Neural cell (in vitro differentiated cells): ENCODE measurements around the gene ERGIC2. TPM values are rescaled to one million over a fixed set of nuclear protein-coding genes. Genes with fewer than 3 reads are reported as not detected.
"Not testable (repeated sequence)": the region's sequence is repeated elsewhere in the genome, so short reads cannot be mapped to it uniquely, and the experiment has no call there.

ENCODE experiments used
- H2AFZ ChIP-seq: fragments of 200-600, 300-800 bp; sonication (generic), shearing (Covaris generic); 2 replicates; pipeline ENCODE4 v1.6.0; 2014; ENCODE audit warnings: low read depth, mild to moderate bottlenecking, antibody characterized with exemption, low read length, moderate library complexity
- H3F3A ChIP-seq: fragments of 200-600 bp; shearing (Covaris generic); 2 replicates; pipeline ENCODE4 v1.6.1; 2016; ENCODE audit warnings: mild to moderate bottlenecking, moderate library complexity, mixed read lengths, antibody characterized with exemption, low read length; ENCODE audit not compliant: insufficient read depth, poor library complexity, severe bottlenecking
- H3K27ac ChIP-seq: fragments of 200-600, 300-800 bp; sonication (generic), shearing (Covaris generic); 2 replicates; pipeline ENCODE4 v1.5.1; 2014; ENCODE audit warnings: mild to moderate bottlenecking, low read length, moderate library complexity
- H3K27me3 ChIP-seq: fragments of 300-800, 200-600 bp; sonication (generic), shearing (Covaris generic); 2 replicates; pipeline ENCODE4 v1.6.0; 2014; ENCODE audit warnings: mild to moderate bottlenecking, low read depth, low read length, moderate library complexity; ENCODE audit not compliant: insufficient read depth
- H3K36me3 ChIP-seq: fragments of 300-800, 200-600 bp; sonication (generic), shearing (Covaris generic); 2 replicates; pipeline ENCODE4 v1.5.1; 2014; ENCODE audit warnings: mild to moderate bottlenecking, antibody characterized with exemption, low read length, moderate library complexity; ENCODE audit not compliant: insufficient read depth
- H3K4me2 ChIP-seq: fragments of 300-800, 200-600 bp; sonication (generic), shearing (Covaris generic); 2 replicates; pipeline ENCODE4 v1.6.0; 2014; ENCODE audit warnings: mild to moderate bottlenecking, low read length
- H3K4me3 ChIP-seq: fragments of 300-800, 200-600 bp; sonication (generic), shearing (Covaris generic); 2 replicates; pipeline ENCODE4 v1.5.1; 2014; ENCODE audit warnings: mild to moderate bottlenecking, low read length, moderate library complexity
- H3K79me2 ChIP-seq: fragments of 200-600 bp; shearing (Covaris generic); replicated peaks from 2 replicates; pipeline ENCODE4 v1.6.0; 2014; ENCODE audit warnings: mild to moderate bottlenecking, low read length, moderate library complexity; ENCODE audit not compliant: insufficient read depth
- H3K9ac ChIP-seq: fragments of 300-800, 200-600 bp; sonication (generic), shearing (Covaris generic); 2 replicates; pipeline ENCODE4 v1.6.1; 2016; ENCODE audit warnings: mild to moderate bottlenecking, low read length, mixed read lengths
- H3K9me2 ChIP-seq: fragments of 200-600 bp; shearing (Covaris generic); 2 replicates; pipeline ENCODE4 v1.6.1; 2016; ENCODE audit warnings: mild to moderate bottlenecking, low read length, mixed read lengths; ENCODE audit not compliant: insufficient read depth
- H3K9me3 ChIP-seq: fragments of 200-600, 300-800 bp; sonication (generic), shearing (Covaris generic); 2 replicates; pipeline ENCODE4 v1.6.1; 2016; ENCODE audit warnings: mild to moderate bottlenecking, mixed run types, low read length, moderate library complexity, mixed read lengths
- H4K20me1 ChIP-seq: fragments of 200-600 bp; shearing (Covaris generic); 2 replicates; pipeline ENCODE4 v1.6.1; 2016; ENCODE audit warnings: mild to moderate bottlenecking, mixed run types; ENCODE audit not compliant: insufficient read depth
- CTCF ChIP-seq: fragments of 450-650 bp; IDR thresholded peaks from 2 replicates; pipeline ENCODE4 v1.5.1; 2014; ENCODE audit warnings: antibody characterized with exemption, mild to moderate bottlenecking, moderate library complexity; ENCODE audit not compliant: poor library complexity, severe bottlenecking
- EP300 ChIP-seq: fragments of 450-650 bp; conservative IDR thresholded peaks from 2 replicates; pipeline ENCODE4 v1.6.1; 2014; ENCODE audit warnings: antibody characterized with exemption, mild to moderate bottlenecking, moderate library complexity; ENCODE audit not compliant: poor library complexity, severe bottlenecking
- EZH2 ChIP-seq: fragments of 200-600, 300-800 bp; shearing (Covaris generic), sonication (generic); IDR thresholded peaks from 2 replicates; pipeline ENCODE4 v1.6.1; 2014; ENCODE audit warnings: antibody characterized with exemption, low read length, borderline replicate concordance, mild to moderate bottlenecking; ENCODE audit not compliant: insufficient read depth, poor library complexity, severe bottlenecking
- MXI1 ChIP-seq: fragments of 450-650 bp; conservative IDR thresholded peaks from 2 replicates; pipeline ENCODE4 v1.6.1; 2014; ENCODE audit warnings: antibody characterized with exemption, mild to moderate bottlenecking; ENCODE audit not compliant: poor library complexity, severe bottlenecking
- POLR2AphosphoS5 ChIP-seq: IDR thresholded peaks from 2 replicates; pipeline ENCODE4 v1.6.1; 2012
- RAD21 ChIP-seq: fragments of 450-650 bp; conservative IDR thresholded peaks from 2 replicates; pipeline ENCODE4 v1.6.1; 2014; ENCODE audit warnings: antibody characterized with exemption, mild to moderate bottlenecking, moderate library complexity
- REST ChIP-seq: IDR thresholded peaks from 2 replicates; pipeline ENCODE4 v1.6.1; 2012; ENCODE audit warnings: borderline replicate concordance
- SMC3 ChIP-seq: fragments of 450-650 bp; conservative IDR thresholded peaks from 2 replicates; pipeline ENCODE4 v1.6.1; 2014; ENCODE audit warnings: antibody characterized with exemption, mild to moderate bottlenecking, moderate library complexity; ENCODE audit not compliant: poor library complexity
- TAF1 ChIP-seq: IDR thresholded peaks from 2 replicates; pipeline ENCODE4 v1.6.1; 2012; ENCODE audit warnings: low read depth
- polyA plus RNA-seq: library from polyadenylated mRNA; depleted of rRNA; stranded (reverse); fragments of >200 nt; gene quantifications from 2 replicates; pipeline ENCODE4 v1.2.3, GENCODE V29; 2014

The ERGIC2 gene
- polyA plus RNA-seq, 1 donor from 2014 or later = 106 TPM

DNA sequence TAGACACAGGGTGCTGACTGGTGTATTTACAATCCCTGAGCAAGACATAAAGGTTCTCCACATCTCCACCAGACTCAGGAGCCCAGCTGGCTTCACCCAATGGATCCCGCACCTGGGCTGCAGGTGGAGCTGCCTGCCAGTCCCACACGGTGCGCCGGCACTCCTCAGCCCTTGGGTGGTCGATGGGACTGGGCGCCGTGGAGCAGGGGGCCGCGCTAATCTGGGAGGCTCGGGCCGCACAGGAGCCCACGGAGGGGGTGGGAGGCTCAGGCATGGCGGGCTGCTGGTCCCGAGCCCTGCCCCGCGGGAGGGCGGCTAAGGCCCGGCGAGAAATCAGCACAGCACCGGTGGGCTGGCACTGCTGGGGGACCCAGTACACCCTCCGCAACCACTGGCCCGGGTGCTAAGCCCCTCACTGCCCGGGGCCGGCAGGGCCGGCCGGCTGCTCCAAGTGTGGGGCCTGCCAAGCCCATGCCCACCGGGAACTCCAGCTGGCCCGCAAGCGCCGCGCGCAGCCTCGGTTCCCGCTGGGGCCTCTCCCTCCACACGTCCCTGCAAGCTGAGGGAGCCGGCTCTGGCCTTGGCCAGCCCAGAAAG is 5.2 kb upstream of the ERGIC2 start:
- not testable (repeated sequence) for H3K9me2 ChIP-seq, H3K27me3 ChIP-seq, H3K36me3 ChIP-seq, H3K9me3 ChIP-seq, H3K9ac ChIP-seq, H4K20me1 ChIP-seq, H3K27ac ChIP-seq, H3F3A ChIP-seq, H2AFZ ChIP-seq, H3K4me2 ChIP-seq, H3K79me2 ChIP-seq, H3K4me3 ChIP-seq

- H3K36me3 ChIP-seq = not testable (repeated sequence)
Measured at GRCh38 chr12:29385194-29385593, 4.2 kb upstream of the ERGIC2 start.

DNA sequence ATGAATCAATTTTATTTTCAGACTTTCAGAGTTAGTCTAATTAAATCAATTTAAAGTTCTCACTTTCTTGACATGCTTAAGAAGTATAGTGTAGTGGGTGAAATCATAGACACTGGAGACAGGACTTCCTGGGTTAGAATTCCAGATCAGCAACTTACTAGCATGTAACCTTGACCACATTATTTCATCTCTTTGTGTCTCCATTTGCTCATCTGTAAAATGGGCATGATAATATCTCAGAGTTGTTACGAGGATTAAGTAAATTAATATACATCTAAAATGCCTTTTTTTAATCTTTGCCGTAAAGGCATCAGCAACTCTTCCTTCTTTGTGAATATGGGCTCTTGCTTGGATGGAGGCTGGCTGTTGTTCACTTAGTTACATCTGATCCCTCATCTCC is 1.3 kb upstream of the ERGIC2 start:
- Histone ChIP-seq H3K4me2 (no peak overlapping the region), H3K27ac (no peak overlapping the region), H3F3A (no peaks in the 10 kb centered on the region), H3K9ac (no peak overlapping the region), H3K36me3 (no peaks in the 10 kb centered on the region), H3K9me3 (no peaks in the 10 kb centered on the region), H3K9me2 (no peaks in the 10 kb centered on the region), H3K27me3 (no peaks in the 10 kb centered on the region), H3K79me2 (peaks cover 30% of the 10 kb centered on the region), H2AFZ (no peak overlapping the region), H4K20me1 (no peaks in the 10 kb centered on the region), H3K4me3 (no peak overlapping the region)
- no peak for TF ChIP-seq EP300
- no peak for TF ChIP-seq REST
- TF ChIP-seq CTCF = no peak
- no peak for TF ChIP-seq SMC3
- TF ChIP-seq TAF1 = no peak
- TF ChIP-seq EZH2 = no peak
- TF ChIP-seq RAD21 = no peak
- TF ChIP-seq POLR2AphosphoS5 = no peak
- no peak for TF ChIP-seq MXI1

More at GRCh38 chr12:29385194-29385593, 4.2 kb upstream of the ERGIC2 start:
- H4K20me1 ChIP-seq, H3F3A ChIP-seq, H3K27ac ChIP-seq, H3K9ac ChIP-seq, H2AFZ ChIP-seq, H3K9me2 ChIP-seq, H3K4me3 ChIP-seq, H3K79me2 ChIP-seq, H3K27me3 ChIP-seq, H3K9me3 ChIP-seq, H3K4me2 ChIP-seq: not testable (repeated sequence)
